Activated naive CD4-positive, alpha-beta T cell treated with anti-CD3 and anti-CD28 coated beads, Interleukin-2, amount 50 U/mL, for 72 hours (primary cell): ENCODE results near the gene ZFPM1. TPM values are rescaled to one million over a fixed set of nuclear protein-coding genes. Genes with fewer than 3 reads are reported as not detected.

Experiments
- ATAC-seq, 2 donors: fragments of 150-1000 bp; cut with Tn5 transposase; 2 replicates each; pipeline ENCODE4 v1.10.0; 2021; ENCODE audit warnings: mild to moderate bottlenecking in 2 of 2, moderate library complexity in 2 of 2
- DNase-seq, 2 donors: peaks; one replicate each; pipeline ENCODE4 v3.0.0; 2021 to 2022; ENCODE audit warnings: low spot score in 2 of 2
- H3K27ac Mint-ChIP-seq, 2 donors: one replicate each; pipeline ENCODE4 v1.8.0; 2022; ENCODE audit warnings: mild to moderate bottlenecking in 2 of 2, mixed read lengths in 2 of 2
- H3K36me3 Mint-ChIP-seq, 2 donors: one replicate each; pipeline ENCODE4 v1.8.0; 2022; ENCODE audit warnings: mixed read lengths in 2 of 2
- H3K9me3 Mint-ChIP-seq, 2 donors: one replicate each; pipeline ENCODE4 v1.8.0; 2022; ENCODE audit warnings: mixed read lengths in 2 of 2
- total RNA-seq, 2 donors: library from RNA; stranded (reverse); gene quantifications; one replicate each; pipeline ENCODE4 v1.2.3, GENCODE V29; 2022

Gene ZFPM1
- total RNA-seq, 2 donors from 2014 or later, result 15.5 to 25.1 TPM

DNA sequence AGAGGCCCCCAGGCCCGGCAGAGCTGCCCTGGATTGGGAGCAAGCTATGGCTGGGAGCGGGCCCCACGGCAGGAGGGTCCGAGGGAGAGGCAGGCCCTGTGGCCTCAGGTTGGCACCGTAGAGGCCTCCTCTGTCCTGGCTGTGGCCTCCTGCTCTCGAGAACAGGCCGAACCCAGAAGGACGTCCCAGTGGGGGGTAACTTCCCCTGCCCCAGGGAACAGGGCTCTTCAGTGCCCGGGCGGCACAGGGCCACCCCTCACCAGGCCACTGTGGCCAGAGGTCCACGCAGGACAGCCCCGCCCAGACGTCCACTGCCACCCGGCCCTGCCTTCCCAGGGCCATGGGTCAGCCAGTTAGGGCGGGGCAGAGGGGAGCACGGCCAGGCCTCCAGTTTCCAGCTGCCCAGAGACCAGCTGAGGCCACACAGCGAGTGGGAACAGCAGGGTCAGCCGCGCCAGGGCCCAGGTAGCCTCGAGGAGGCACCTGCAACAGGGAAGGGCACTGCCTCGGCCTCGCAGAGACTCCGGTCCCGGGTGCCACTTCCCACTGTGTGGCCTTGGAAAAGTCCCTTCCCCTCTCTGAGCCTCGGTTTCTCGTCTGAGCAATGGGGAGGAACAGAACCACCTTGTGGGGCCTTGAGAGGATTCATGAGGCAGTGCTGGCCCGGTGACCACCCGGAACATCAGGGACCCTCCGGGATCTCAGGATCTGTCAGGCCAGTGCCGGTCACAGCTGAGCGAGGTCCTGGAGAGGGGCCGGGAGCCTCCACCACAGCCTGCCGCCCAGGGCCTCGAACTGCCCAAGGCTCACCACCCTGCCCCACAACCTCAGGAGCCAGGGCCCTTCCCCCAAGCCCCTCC, 38.3 kb upstream of the ZFPM1 start:
- Mint-ChIP-seq H3K36me3 (no peaks in the 10 kb centered on the region), H3K9me3 (no peaks in the 10 kb centered on the region), H3K27ac (no peak overlapping the region)
- DNase-seq (no peak), ATAC-seq (no peak)

DNA sequence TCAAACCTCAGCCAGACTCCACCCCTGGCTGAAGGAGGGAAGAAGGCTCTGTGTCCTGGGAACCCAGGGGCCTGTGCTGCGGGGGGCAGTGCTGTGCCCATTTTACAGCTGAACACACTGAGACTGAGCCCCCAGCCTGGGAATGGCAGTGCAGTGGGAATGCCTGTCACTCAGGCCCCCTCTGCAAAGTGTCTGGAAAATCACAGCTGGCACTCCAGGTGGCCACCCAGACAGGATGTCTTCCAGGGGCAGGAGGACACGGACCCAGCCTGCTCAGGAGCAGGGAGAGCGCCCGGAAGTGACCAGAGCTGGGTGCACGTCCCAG, 37.7 kb upstream of the ZFPM1 start:
- no peak overlapping the region for H3K27ac Mint-ChIP-seq
- H3K36me3 Mint-ChIP-seq, result no peaks in the 10 kb centered on the region
- DNase-seq (no peak), ATAC-seq (no peak)
- no peaks in the 10 kb centered on the region for H3K9me3 Mint-ChIP-seq

GRCh38 chr16:88415713-88416323, 37.3 kb upstream of the ZFPM1 start:
- Mint-ChIP-seq H3K9me3 (no peaks in the 10 kb centered on the region), H3K36me3 (no peaks in the 10 kb centered on the region), H3K27ac (no peak overlapping the region)
- ATAC-seq (no peak), DNase-seq (no peak)

- H3K27ac Mint-ChIP-seq, result no peak overlapping the region
- ATAC-seq, result no peak
Observed at GRCh38 chr16:88416686-88417085, 36.4 kb upstream of the ZFPM1 start.

DNA sequence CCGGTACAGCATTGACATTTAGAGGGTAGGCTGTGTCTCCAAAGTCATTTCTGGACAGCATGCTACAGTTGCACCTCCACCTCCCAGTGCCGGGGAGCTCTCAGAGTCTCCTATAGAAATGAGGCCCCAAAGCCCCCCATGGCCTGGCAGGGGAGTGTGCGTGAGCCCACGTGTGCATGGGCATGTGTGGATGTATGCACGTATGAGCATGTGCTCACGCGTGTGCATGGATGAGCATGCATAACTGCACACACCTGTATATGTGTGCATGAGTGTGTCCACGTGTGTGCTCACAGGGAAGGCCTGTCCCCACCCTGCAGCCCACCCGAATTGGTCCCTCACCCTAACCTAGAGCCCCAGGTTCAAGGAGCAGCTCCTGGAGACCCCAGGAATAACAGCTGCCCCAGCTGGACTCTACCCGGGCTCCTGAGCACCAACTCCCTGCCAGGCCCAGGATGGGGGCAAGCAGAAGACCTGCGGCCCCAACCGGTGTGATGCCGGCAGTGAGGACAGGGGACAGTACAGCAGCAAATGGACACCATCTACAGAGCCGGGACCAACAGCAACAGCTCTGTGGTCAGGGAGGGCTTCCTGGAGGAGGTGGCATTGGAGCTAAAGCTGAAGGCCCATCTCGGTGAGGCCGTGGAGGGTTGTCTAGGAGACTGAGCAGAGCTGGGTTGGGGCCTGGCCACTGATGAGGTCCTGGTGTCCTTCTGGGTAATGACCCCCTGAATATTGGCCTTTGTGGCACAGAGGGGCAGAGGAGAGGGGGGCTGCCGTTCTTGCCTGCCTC, 35.2 kb upstream of the ZFPM1 start:
- Mint-ChIP-seq H3K9me3 (no peaks in the 10 kb centered on the region), H3K27ac (no peak overlapping the region), H3K36me3 (no peaks in the 10 kb centered on the region)
- DNase-seq (no peak), ATAC-seq (no peak)

More at GRCh38 chr16:88416686-88417085, 36.4 kb upstream of the ZFPM1 start:
- DNase-seq, result no peak
- no peaks in the 10 kb centered on the region for H3K9me3 Mint-ChIP-seq
- H3K36me3 Mint-ChIP-seq, result no peaks in the 10 kb centered on the region

- Mint-ChIP-seq H3K27ac (no peak overlapping the region), H3K36me3 (no peaks in the 10 kb centered on the region), H3K9me3 (no peaks in the 10 kb centered on the region)
- ATAC-seq, result no peak
- no peak for DNase-seq
Observed at GRCh38 chr16:88418869-88419268, 34.2 kb upstream of the ZFPM1 start.

- ATAC-seq, result no peak
- Mint-ChIP-seq H3K27ac (no peak overlapping the region), H3K36me3 (no peaks in the 10 kb centered on the region), H3K9me3 (no peaks in the 10 kb centered on the region)
- DNase-seq, result no peak
Observed at GRCh38 chr16:88419790-88420189, 33.3 kb upstream of the ZFPM1 start.

GRCh38 chr16:88420496-88420895, 32.6 kb upstream of the ZFPM1 start:
- Mint-ChIP-seq H3K27ac (no peak overlapping the region), H3K36me3 (no peaks in the 10 kb centered on the region), H3K9me3 (no peaks in the 10 kb centered on the region)
- ATAC-seq (no peak), DNase-seq (no peak)

- H3K36me3 Mint-ChIP-seq, result no peaks in the 10 kb centered on the region
- ATAC-seq (no peak), DNase-seq (no peak)
- H3K27ac Mint-ChIP-seq, result no peak overlapping the region
- H3K9me3 Mint-ChIP-seq, result no peaks in the 10 kb centered on the region
Observed at GRCh38 chr16:88421301-88421700, 31.8 kb upstream of the ZFPM1 start.

- no peak overlapping the region for H3K27ac Mint-ChIP-seq
- ATAC-seq, result no peak
Observed at GRCh38 chr16:88421871-88422433, 31.1 kb upstream of the ZFPM1 start.

GRCh38 chr16:88422733-88423447, 30.2 kb upstream of the ZFPM1 start:
- H3K36me3 Mint-ChIP-seq, result no peaks in the 10 kb centered on the region
- H3K27ac Mint-ChIP-seq, result no peak overlapping the region
- H3K9me3 Mint-ChIP-seq, result no peaks in the 10 kb centered on the region
- no peak for DNase-seq
- ATAC-seq, result no peak

More at GRCh38 chr16:88421871-88422433, 31.1 kb upstream of the ZFPM1 start:
- DNase-seq, result no peak
- Mint-ChIP-seq H3K9me3 (no peaks in the 10 kb centered on the region), H3K36me3 (no peaks in the 10 kb centered on the region)

DNA sequence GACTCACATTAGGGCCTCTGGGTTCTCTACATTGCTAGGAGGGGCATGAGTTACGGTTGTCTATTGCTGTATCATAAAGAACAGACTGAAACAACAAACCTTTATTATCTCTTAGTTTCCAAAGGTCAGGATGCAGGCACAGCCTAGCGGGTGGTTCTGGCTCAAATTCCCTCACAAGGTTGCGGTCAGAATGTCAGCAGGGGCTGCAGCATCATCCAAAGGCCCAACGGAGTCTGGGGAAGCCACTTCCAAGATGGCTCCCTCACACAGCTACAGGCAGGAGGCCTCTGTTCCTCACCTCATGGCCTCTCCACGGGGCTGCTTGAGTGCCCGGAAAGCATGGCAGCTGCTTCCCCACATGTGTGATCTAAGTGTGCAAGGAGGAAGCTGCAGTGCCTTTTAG, 29.6 kb upstream of the ZFPM1 start:
- Mint-ChIP-seq H3K9me3 (no peaks in the 10 kb centered on the region), H3K36me3 (no peaks in the 10 kb centered on the region), H3K27ac (no peak overlapping the region)
- ATAC-seq, result no peak
- no peak for DNase-seq

DNA sequence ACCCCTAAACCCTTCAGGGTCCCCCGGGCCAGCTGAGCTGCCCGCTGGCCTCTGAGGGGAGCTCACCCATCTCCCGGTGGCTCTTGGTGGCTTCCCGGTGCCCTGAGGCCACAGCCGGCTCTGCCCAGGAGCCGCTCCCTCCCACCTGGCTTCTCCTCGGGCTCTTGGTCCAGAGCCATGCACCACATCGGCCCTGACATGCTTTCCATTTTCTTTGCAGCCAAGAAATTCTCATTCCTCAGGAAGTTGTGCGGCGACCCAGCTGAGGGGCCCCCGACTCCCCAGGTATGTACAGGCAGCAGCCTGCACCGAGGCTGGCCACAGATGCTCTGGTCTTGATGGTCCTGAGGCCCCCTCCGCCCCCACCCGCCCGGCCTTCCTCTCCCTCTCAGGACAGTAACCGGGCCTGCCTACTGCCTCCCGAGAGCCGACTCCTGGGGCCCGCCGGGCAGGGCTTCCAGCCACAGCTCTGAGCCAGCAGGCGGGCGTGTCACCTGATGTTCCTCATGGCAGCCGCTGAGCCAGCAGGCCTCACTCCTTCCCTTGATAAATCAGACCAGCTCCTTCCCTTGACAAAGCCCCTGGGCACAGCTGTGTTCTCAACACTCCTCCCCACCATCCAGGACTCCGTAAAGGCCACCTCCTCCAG, 28.4 kb upstream of the ZFPM1 start:
- no peak for ATAC-seq
- Mint-ChIP-seq H3K36me3 (no peaks in the 10 kb centered on the region), H3K9me3 (no peaks in the 10 kb centered on the region), H3K27ac (no peak overlapping the region)
- no peak for DNase-seq

- H3K27ac Mint-ChIP-seq, result no peak overlapping the region
- ATAC-seq (no peak), DNase-seq (no peak)
- H3K9me3 Mint-ChIP-seq, result no peaks in the 10 kb centered on the region
- no peaks in the 10 kb centered on the region for H3K36me3 Mint-ChIP-seq
Observed at GRCh38 chr16:88426018-88426417, 27.1 kb upstream of the ZFPM1 start.

DNA sequence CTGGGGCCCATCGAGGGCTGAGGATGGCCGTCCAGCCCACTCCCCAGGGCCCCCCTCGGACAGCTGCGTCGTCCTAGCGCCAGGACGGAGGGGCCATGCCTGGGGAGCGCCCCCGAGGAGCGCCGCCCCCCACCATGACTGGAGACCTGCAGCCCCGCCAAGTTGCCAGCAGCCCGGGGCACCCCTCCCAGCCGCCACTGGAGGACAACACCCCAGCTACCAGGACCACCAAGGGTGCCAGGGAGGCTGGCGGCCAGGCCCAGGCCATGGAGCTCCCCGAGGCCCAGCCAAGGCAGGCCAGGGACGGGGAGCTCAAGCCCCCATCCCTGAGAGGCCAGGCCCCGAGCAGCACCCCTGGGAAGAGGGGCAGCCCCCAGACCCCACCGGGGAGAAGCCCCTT, 25.7 kb upstream of the ZFPM1 start:
- no peak for ATAC-seq
- H3K27ac Mint-ChIP-seq, result no peak overlapping the region
- no peaks in the 10 kb centered on the region for H3K36me3 Mint-ChIP-seq
- no peak for DNase-seq
- H3K9me3 Mint-ChIP-seq, result no peaks in the 10 kb centered on the region

GRCh38 chr16:88428156-88428555, 24.9 kb upstream of the ZFPM1 start:
- DNase-seq, result no peak
- no peaks in the 10 kb centered on the region for H3K36me3 Mint-ChIP-seq

More at GRCh38 chr16:88428156-88428555, 24.9 kb upstream of the ZFPM1 start:
- H3K27ac Mint-ChIP-seq, result no peak overlapping the region
- ATAC-seq, result no peak
- H3K9me3 Mint-ChIP-seq, result no peaks in the 10 kb centered on the region
